Hematopoietic multipotent progenitor cell treated with erythropoietin and hydrocortisone succinate and interleukin-3 and kit ligand, for 6 days (in vitro differentiated cells): ENCODE data around the gene IL6R.
"Not testable (repeated sequence)": the region's sequence is repeated elsewhere in the genome, so short reads cannot be mapped to it uniquely, and the experiment has no call there.

ENCODE experiments used
- DNase-seq: peaks from one replicate; pipeline ENCODE4 v3.0.0-alpha.2; 2015

IL6R gene

GRCh38 chr1:154485106-154485505 lies 80.0 kb downstream of the IL6R start:
- no peak for DNase-seq

GRCh38 chr1:154485910-154486496 lies 80.9 kb downstream of the IL6R start:
- no peak for DNase-seq

GRCh38 chr1:154486756-154487155 lies 81.6 kb downstream of the IL6R start:
- DNase-seq: not testable (repeated sequence)

- no peak for DNase-seq
Observed at GRCh38 chr1:154488922-154489321, 83.8 kb downstream of the IL6R start.

GRCh38 chr1:154489695-154490274 lies 84.6 kb downstream of the IL6R start:
- DNase-seq: no peak

GRCh38 chr1:154490317-154490716 lies 85.2 kb downstream of the IL6R start:
- peak; percentile 51 for DNase-seq

- no peak for DNase-seq
Observed at GRCh38 chr1:154492115-154492514, 87.0 kb downstream of the IL6R start.

GRCh38 chr1:154493276-154493675 lies 88.1 kb downstream of the IL6R start:
- DNase-seq: peak; percentile 66

GRCh38 chr1:154495496-154496273 lies 90.5 kb downstream of the IL6R start:
- DNase-seq: no peak

- no peak for DNase-seq
Observed at GRCh38 chr1:154496383-154496782, 91.2 kb downstream of the IL6R start.

GRCh38 chr1:154497026-154497806 lies 92.1 kb downstream of the IL6R start:
- peak; percentile 73 for DNase-seq

- no peak for DNase-seq
Observed at GRCh38 chr1:154499446-154499845, 94.3 kb downstream of the IL6R start.

- DNase-seq: no peak
Observed at GRCh38 chr1:154500533-154500932, 95.4 kb downstream of the IL6R start.

- DNase-seq: no peak
Observed at GRCh38 chr1:154501423-154502065, 96.4 kb downstream of the IL6R start.

- DNase-seq: peak; percentile 30
Observed at GRCh38 chr1:154502066-154502743, 97.1 kb downstream of the IL6R start, which contains the start of the genes SHE and TDRD10. SHE (minus strand) TSS chr1:154502412; CDS start chr1:154502026, 386 bp downstream. TDRD10 (plus strand) TSS chr1:154502219; CDS start chr1:154506904, 4,685 bp downstream.

GRCh38 chr1:154502744-154503115 lies 97.6 kb downstream of the IL6R start:
- DNase-seq: no peak

- no peak for DNase-seq
Observed at GRCh38 chr1:154503898-154504297, 98.8 kb downstream of the IL6R start.

GRCh38 chr1:154512760-154513159 lies 107.6 kb downstream of the IL6R start:
- no peak for DNase-seq

- DNase-seq: no peak
Observed at GRCh38 chr1:154514066-154514553, 109.0 kb downstream of the IL6R start.

- no peak for DNase-seq
Observed at GRCh38 chr1:154517661-154518060, 112.5 kb downstream of the IL6R start.
